GM18519 (cell line): Measurements from ENCODE around the gene EML6.

ENCODE experiments used
- ATAC-seq: cut with Tn5 transposase; IDR thresholded peaks from one replicate; pipeline ENCODE4 v1.9.1; 2021; ENCODE audit warnings: mild to moderate bottlenecking, moderate library complexity; ENCODE audit not compliant: unreplicated experiment, low FRiP score

EML6 gene

GRCh38 chr2:54704688-54705605 lies 18.5 kb upstream of the EML6 start:
- no peak for ATAC-seq

DNA sequence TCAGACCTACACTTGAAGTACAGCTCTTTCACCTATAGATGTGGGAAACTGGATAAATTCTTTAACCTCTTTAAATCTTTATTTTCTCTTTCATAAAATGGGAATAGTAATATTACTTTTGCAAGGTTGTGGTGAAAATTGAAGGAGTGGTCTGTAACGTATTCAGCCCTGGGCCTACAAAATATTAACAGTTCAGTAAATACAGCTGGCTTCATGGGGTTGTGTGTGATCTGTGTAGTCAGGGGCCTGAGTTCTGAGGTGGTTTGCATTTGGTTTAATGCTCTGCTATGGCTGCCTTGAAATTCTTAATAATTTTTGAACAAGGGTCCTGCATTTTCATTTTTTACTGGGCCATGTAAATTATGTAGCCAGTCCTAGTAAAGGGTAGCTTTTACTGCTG lies 16.8 kb upstream of the EML6 start:
- no peak for ATAC-seq

DNA sequence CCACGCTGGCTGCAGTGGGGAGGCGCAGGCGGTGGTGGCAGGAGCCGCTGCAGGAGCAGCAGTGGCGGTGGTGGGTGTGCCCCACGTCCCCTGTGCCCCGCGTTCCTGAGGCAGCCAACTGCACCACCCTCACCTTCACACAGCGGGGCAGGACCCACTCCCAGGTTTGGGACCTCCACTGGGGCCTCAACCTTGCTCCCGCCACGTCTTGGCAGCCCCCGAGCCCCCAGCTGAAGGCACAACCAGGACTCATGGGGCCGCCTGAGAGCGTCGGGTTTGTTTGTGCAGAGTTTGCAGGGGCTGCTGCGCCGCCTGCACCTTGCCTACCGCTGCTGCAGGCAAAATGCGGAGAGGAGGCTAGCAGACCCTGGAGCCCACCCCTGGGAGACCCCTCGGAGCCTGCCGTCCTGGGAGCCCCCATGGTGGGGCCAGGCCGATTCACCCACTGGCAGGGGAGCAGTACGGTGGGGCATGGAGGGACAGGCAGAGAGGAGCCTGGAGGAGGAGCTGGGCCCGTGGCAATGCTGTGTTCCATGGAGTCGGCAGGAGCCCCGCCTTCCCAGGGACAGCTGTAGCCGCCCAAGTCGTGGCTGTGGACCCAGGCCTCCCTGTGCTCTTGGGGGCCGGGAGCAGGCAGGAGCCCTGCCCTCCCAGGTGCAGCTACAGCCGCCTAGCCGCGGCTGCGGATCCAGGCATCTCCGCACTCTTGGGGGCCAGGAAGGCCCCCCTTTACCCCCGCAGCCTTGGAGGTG lies 14.7 kb upstream of the EML6 start:
- ATAC-seq: no peak

- no peak for ATAC-seq
Observed at GRCh38 chr2:54709336-54709809, 14.1 kb upstream of the EML6 start.

- ATAC-seq: no peak
Observed at GRCh38 chr2:54710216-54710615, 13.2 kb upstream of the EML6 start.

- ATAC-seq: no peak
Observed at GRCh38 chr2:54712516-54712915, 10.9 kb upstream of the EML6 start.

DNA sequence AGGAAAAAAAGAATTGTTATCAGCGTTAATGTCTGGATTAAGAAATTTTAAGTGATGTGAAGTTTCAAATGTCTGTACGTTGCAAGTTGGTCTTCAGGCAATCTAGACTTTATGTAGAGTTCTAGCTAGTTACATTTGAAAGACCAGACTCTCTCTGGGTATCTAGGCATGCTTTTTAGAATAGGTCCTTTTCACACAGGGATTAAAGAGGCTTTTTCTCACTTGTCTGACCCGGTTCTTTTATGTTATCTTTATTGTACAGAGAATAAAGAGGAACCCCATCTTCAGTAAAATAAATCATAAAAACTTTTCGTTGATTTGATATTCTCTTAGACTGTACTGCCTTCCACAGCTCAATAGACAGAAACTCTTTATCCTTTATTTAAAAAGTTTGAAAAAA lies 8.5 kb upstream of the EML6 start:
- no peak for ATAC-seq

DNA sequence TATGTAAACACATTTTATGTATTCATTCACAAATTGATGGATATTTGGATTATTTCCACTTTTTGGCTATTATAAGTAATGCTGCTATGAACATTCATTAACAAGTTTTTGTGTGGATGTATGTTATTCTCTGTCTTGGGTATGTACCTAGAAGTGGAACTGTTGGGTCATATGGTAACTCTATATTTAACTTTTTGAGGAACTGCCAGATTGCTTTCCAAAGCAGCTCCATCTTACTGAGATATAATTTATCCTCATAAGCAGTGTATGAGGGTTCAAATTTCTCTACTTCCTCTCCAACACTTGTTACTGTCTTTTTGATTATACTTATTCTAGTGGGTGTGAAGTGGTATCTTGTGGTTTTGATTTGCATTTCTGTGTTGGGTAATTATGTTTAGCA lies 7.1 kb upstream of the EML6 start:
- ATAC-seq: no peak

GRCh38 chr2:54720563-54720962 lies 2.9 kb upstream of the EML6 start:
- ATAC-seq: no peak

DNA sequence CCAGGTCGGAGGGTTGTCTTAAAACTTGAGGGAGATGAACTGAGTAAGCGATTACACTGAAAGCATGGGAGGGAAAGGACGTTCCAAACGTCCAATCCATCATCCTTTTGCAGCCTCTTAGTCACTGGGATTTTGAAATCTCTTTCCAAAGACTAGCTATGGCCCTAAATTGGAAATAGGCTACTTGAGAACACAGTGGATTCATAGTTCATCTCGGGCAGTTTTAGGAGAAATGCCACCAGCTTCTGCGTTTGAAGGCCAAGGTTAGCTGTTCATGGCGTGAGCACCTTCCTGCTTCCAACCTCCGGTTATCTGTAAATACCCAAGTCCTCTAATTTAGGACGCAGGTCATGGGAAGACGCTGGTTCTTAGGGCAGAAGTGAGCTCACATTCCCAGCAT lies 821 bp upstream of the EML6 start:
- ATAC-seq: no peak

- no peak for ATAC-seq
Observed at GRCh38 chr2:54723996-54724559, 616 bp downstream of the EML6 start.

- ATAC-seq: no peak
Observed at GRCh38 chr2:54724560-54725342, 1.3 kb downstream of the EML6 start.

- ATAC-seq: no peak
Observed at GRCh38 chr2:54725343-54726099, 2.1 kb downstream of the EML6 start.

DNA sequence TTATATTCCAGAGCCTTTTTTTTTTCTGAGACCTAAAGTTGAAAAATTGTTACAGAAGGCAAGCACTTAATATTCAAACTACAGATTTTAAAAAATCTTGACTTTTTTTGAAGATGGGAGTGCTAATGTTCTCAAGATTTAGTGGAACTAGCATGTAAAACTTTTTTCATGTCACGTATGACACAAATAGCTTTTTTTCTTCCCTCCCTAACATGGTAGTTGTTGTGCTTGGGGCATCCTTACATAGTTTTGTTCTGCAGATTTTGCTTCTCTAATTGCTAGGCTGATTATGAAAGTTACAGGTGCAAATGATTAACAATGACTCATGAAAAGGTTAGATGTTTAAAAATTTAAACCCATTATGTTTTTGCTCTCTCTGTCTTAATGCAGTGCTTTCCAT lies 3.0 kb downstream of the EML6 start:
- ATAC-seq: no peak

GRCh38 chr2:54726940-54727339 lies 3.5 kb downstream of the EML6 start:
- ATAC-seq: no peak

- no peak for ATAC-seq
Observed at GRCh38 chr2:54728669-54729120, 5.2 kb downstream of the EML6 start.

DNA sequence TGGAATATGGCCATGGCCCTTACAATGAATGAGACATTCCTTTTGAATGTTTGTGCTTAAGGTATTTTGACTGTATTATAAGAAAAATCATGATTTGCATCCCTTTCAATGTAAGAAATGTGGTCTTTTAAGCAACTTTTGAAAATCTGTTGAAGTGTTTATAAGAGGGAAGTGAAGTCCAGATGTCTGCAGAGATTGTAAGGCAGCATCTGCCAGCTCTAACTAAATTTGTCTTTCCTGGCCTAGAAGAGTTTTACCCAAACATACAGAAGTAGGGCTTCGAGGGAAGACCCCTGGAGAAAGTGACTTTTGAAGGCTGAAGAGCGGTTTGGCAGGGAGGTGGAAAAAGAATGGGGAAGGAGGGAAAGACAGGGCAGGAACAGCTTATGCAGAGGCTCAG lies 12.2 kb downstream of the EML6 start:
- ATAC-seq: no peak

GRCh38 chr2:54738281-54738680 lies 14.8 kb downstream of the EML6 start:
- ATAC-seq: no peak

DNA sequence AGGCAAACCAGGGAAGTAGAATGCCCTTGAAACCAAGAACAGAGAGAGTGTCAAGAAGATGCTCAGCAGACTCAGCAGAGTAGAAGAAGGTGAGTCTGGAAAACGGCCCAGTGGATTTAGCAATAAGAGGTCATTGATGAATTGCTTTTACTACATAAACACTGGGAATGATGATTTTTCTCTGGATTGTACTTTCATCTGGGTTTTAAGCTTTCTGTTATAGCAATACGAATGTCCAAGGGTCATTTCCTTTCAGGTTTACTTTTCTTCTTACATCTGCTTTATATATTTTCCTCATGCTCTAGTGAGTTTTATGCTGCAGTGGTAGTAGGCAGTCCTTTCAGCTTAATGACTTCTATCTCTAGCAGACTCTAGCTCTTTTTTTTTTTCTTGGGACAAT lies 16.9 kb downstream of the EML6 start:
- ATAC-seq: no peak

- no peak for ATAC-seq
Observed at GRCh38 chr2:54741250-54741649, 17.8 kb downstream of the EML6 start.
